GM12873 (cell line): Measurements from ENCODE around the gene S100A7A.

ENCODE experiments used
- TF ChIP-seq, protein P1 (sequence below): IDR thresholded peaks from 2 replicates; pipeline ENCODE4 v1.5.1; 2012; ENCODE audit warnings: low read depth, mild to moderate bottlenecking, moderate library complexity, low read length, control low read depth; ENCODE audit not compliant: insufficient read depth; ENCODE audit errors: missing control alignments

The S100A7A gene

DNA sequence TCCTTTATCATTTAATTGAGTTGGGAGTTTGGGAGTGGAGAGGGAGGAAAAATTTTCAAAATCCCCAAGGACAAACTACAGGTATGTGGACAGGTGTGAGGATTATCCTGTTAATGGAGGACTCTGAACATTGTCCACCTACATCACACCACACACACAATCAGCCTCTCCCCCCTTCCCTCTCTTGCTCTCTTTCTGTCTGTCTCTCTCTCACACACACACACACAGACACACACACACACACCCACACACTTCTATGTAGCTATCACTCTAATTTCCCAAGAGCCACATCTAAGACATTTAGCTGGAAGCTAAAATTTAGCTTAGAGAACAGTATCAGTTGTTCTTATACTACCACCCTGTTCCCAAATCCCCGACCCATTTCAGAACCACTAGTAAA, 26.9 kb upstream of the S100A7A start:
- TF ChIP-seq, protein P1, sequence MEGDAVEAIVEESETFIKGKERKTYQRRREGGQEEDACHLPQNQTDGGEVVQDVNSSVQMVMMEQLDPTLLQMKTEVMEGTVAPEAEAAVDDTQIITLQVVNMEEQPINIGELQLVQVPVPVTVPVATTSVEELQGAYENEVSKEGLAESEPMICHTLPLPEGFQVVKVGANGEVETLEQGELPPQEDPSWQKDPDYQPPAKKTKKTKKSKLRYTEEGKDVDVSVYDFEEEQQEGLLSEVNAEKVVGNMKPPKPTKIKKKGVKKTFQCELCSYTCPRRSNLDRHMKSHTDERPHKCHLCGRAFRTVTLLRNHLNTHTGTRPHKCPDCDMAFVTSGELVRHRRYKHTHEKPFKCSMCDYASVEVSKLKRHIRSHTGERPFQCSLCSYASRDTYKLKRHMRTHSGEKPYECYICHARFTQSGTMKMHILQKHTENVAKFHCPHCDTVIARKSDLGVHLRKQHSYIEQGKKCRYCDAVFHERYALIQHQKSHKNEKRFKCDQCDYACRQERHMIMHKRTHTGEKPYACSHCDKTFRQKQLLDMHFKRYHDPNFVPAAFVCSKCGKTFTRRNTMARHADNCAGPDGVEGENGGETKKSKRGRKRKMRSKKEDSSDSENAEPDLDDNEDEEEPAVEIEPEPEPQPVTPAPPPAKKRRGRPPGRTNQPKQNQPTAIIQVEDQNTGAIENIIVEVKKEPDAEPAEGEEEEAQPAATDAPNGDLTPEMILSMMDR, result no peak

DNA sequence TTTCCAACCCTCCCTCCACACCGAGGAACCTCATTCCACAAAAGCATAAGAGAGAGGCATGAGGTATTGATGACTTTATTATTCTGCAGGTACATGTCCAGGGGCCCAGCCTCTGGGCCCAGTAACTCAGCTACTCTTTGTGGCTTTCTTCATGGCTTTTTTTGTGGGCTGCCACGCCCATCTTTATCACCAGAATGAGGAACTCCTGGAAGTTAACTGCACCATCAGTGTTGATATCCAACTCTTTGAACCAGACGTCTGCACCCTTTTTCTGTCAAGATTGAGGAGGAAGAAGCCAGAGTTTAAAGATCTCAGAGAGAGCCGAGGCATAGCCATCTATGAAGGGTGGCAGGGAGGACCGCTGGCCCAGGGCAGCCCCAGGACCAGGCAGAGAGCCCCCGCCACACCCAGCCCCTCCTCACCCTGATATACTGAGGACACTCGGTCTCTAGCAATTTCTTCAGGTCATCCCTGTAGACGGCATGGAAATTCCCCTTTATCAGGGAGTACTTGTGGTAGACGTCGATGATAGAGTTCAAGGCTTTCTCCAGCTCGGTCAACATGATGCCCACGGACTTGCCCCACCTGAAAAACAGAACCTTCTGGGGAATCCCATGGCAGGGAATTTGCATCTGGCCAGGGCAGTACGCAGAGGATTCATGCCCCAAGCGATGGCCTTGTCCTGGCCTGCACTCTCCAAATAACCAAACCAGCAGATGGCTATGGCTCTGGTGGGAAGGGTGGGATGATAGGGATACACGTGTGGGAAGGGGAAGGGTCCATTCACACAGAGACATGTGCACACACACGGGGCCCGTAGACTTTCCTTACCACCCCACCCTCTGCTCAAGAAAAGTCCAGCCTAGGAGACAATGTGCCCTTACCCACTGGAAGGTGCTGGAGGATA, 26.1 kb upstream of the S100A7A start:
- TF ChIP-seq, protein P1, result no peak

DNA sequence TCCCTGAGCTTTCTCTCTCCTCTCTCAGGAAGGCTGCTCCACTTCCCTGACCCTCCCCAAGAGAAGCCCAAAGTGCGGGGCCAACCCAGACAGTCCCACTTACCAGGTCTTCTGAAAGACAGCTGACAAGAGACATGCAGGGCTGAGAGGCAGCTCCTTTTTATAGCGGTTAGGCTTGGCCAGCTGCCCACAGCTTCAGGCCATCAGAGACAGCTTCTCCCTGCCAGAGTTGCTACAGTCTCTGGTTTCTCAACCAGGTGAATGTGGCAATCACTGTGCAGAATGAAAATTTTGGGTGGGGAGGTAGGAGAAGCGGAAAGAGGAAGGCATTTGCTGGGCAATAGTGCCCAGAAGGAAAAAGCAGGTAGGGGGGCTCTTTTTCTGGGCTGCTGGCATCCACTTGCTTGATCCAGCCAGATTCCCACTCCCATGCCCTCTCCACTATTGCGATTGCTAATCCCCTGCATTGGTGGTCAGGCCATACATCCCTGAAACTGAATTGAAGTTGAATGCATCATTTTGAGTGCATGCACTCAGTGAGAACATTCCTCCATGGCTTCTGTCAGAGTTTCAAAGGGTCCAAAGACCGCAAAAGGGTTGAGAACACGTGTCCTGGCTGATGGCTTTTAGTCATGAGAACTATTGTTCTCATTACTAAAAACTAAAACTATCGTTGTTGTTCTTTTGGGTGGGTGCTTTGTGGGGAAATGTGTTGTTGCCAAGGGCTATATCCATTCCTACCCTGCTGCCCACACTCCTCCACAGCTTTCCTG, 25.2 kb upstream of the S100A7A start, which contains the start of gene S100A8:
Gene S100A8, minus strand, starts transcription at position 136 of the 773 bp plus-strand sequence. CDS start 538 bp downstream, outside the sequence.
- TF ChIP-seq, protein P1, result no peak

DNA sequence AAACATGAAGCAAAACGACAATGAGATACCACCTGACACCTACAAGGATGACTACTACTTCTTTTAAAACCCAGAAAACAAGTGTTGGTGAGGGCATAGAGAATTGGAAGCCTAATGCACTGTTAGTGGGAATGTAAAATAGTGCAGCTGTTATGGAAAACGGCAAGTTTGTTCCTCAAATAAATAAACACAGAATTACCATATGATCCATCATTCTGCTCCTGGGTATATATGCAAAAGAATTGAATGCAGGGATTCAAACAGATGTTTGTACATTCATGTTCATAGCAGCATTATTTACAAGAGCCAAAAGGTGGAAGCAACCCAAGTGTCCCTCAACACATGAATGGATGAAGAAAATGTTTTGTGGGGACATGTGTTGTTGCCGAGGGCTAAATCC, 24.1 kb upstream of the S100A7A start:
- TF ChIP-seq, protein P1, result no peak

DNA sequence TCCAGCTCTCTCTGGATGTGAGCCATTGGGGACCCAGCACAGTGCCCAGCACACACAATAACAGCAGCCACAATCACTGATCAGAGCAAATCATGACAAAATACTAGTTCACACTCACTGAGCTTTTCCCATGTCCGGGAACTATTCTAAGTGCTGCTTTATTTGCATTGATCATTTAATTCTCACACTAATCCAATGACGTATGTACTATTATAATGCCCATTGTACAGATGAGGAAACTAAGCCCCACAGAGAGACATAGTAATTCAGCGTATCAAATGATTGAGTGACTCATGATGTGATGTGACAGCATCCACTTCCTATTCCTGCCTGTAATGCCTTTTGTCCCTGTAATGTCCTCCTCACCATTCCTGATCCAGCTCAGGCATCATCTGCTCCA, 23.5 kb upstream of the S100A7A start:
- TF ChIP-seq, protein P1, result no peak

DNA sequence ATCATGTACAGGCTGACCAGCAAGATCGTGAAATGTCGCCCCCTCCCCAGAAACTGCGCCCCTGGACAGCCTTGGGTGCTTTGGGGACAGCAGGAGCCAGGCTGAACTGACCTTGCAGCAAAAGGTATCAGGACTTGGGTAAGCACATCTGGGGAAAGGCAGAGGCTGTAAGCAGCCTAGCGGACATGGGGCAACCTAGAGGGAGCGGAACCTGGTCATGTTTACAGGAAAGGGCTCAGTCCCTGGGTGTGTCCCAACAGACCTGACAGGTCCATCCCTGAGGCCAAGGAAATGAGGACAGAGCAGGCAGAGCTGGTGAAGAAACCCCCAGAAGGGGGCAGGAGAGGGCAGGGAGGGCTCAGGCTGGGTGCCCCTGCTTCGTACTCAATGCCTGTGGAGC, 22.4 kb upstream of the S100A7A start:
- TF ChIP-seq, protein P1, result peak; percentile 18

DNA sequence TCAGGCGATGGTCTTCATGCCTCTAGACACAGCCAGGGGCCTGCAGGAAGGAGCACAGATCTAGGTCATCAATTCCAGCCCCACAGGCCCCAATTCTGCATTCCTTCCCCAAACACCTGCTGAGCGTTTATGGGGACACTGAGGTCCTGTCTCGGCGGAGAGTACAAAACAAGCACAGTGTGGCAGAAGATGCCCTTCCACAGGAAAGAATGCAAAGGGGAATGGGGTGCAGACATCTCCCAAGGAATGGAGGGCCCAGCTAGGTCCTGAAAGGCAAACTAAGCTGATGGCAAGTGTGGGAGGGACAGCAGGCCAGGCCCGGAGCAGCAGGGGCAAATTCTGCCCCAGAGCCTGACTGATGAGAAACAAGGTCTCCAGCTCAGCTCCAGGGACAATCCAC, 21.9 kb upstream of the S100A7A start:
- TF ChIP-seq, protein P1, result no peak
